ENCODE results near the gene PRAF2.
A peak's percentile ranks its signal among the peaks of the same experiment; 100 is the strongest.

Gene PRAF2

DNA sequence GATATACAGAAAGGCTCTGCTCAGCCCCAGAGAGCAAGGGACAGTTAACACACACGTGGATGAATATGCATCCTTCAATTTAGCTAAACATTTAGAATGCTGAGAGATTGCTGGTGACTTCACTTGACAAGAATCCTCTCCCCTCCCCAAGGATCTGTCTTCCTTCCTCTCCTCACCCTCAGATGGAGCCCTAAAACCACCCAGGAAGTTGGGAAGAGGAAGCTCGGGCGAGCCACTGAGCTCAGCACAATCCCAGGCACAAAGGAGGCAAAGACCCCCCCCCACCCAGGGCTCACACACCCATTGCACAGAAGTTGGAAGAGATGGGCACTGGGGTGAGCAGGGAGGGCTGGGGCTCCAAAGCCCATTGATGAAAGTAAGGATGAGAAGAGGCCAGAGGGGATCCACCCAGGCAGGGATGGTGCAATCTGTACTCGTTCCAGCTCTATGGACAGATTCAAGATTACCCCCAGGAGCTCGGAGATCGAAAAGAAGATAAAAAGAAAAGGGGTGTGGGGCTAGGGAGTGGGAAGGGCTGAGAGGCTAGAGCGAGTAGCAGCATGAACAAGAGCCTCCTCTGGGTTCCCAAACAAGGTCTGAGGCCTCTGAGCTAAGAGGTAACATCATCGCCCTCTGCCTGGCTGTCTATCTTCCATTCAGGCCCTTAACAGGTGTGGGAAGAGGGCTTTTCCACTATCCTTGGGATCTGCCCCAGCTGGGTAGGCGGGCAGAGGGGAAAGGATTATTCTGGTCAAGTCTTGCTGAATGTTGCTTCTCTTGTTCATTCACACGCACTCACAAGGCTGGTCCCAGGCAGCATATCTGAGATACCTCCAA, 31.8 kb downstream of the PRAF2 start:
- DNase-seq = no peak

DNA sequence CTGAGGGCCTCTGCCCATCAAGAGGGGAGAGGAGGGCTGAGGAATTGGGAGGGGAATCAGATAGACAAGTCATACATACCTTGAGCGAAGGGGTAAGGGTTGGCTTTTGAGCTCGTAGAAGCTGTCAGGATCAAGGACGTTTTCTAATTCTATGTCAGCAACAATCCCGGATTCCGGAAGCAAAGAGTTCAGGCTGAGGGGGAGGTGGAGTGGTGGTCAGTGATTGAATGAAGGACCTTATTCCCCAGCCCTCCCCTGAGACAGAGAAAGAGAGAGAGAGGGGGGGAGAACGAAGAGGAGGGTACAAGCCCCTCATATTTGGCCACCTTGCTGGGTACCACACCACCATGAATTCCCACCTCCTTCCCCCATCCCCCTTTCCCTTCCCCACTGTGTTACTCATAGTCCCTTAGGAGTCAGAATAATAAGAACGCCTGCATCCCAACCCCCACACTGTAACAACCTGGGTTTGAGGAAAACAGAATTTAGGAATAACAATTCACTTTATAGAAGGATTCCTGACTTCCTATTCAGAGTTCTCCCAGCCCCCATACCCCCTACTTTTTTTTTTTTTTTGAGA, 33.3 kb downstream of the PRAF2 start:
- no peak for DNase-seq

DNA sequence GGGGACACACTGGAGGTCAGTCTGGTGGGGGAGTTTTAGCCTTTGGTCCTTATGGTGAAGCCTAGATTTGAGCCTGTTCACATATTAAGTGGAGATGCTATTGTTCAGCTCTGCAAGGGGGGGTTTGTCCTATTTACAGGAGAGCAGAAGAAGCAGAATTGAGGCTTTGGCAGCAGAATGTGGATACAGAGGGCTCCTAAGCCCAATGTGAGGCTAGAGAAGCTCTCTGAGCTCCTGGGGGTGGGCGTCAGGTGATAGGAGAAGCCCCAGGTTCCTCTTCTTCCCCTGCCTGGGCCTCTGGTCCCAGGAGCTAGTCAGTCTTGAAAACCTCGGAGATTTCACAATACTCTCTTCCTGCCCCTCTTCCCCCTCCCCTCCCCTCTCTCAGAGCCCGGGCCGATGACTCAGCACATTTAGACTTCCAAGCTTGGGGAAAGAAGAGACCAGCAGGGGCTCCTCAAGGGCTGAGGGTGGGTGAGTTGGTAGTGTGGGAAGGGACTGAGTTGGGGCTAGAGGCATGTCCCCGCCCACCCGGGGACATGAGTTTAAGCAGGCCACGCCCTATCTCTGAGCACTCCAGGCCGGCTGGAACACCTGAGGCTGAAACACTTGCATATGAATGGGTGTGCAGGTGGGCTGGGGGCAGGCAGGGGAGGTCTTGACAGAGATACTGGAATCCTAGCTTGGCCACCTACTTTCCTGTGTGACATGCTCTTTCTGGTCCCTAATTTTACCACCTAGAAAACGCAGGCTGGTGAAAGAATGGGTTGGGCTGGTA, 34.0 kb downstream of the PRAF2 start:
- DNase-seq = peak; percentile 32

GRCh38 chrX:49037883-49038475, 35.8 kb downstream of the PRAF2 start:
- DNase-seq = no peak

GRCh38 chrX:49030283-49030682, 43.5 kb downstream of the PRAF2 start:
- no peak for DNase-seq

DNA sequence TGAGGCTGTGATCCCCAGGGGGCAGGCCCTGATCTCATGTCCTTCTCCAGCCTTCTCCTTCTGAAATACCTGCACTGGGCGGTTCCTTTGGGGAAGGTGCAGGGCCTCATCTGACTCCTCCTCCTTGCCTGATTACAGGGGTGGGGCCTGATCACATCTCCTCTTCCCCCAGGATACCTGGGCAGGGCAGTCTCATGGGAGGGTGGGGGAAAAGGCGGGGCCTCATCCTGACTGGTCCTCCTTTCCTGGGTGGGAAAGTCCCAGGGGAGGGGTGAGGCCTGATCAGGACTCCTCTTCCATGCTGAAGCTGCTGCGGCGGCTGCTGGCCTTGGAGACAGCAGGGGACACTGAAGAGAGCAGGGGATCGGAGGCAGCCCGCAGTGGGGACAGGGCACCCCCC, 43.9 kb downstream of the PRAF2 start:
- no peak for DNase-seq
